ENCODE data around the gene ACOXL.
A peak's percentile ranks its signal among the peaks of the same experiment; 100 is the strongest.

The ACOXL gene

DNA sequence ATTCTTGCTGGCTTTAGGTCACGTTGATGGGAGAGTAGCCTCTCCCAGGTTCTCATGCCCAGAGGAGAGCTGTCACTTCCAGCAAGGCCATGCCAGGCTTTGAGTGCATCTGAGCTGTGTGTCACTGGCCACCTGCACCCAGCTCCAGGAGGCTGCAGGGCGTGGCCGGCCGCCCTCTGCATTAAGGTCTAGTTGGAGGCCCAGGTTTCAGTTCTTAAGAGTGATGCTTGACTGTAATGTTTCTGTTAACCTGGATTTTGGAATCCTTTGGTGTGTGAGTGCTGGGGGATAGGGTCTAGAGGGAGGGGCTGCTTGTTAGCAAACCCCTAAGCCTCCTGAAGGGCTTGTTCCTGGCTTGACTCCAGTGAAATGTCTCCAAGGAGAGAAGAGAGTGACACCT, 140.1 kb downstream of the ACOXL start:
- TF ChIP-seq CTCF (IDR thresholded peaks at IDR 0.05; ENCODE audit: borderline replicate concordance, control extremely low read depth, extremely low read depth, insufficient read depth, missing control alignments): no peak
- in situ Hi-C loops (cut with MboI; ENCODE audit: low sequenced_read_pairs, unreplicated experiment): loop anchor here (25.0 kb wide), 1 partner anchor 165 kb away; no protein-coding TSS in a partner anchor
- DNase-seq (ENCODE audit: low spot score): no peak

GRCh38 chr2:110873056-110873502, 140.7 kb downstream of the ACOXL start:
- in situ Hi-C loops (cut with MboI; ENCODE audit: low sequenced_read_pairs, unreplicated experiment): loop anchor here (25.0 kb wide), 1 partner anchor 164 kb away; no protein-coding TSS in a partner anchor
- DNase-seq (ENCODE audit: low spot score): no peak
- TF ChIP-seq CTCF (IDR thresholded peaks at IDR 0.05; ENCODE audit: borderline replicate concordance, control extremely low read depth, extremely low read depth, insufficient read depth, missing control alignments): no peak

DNA sequence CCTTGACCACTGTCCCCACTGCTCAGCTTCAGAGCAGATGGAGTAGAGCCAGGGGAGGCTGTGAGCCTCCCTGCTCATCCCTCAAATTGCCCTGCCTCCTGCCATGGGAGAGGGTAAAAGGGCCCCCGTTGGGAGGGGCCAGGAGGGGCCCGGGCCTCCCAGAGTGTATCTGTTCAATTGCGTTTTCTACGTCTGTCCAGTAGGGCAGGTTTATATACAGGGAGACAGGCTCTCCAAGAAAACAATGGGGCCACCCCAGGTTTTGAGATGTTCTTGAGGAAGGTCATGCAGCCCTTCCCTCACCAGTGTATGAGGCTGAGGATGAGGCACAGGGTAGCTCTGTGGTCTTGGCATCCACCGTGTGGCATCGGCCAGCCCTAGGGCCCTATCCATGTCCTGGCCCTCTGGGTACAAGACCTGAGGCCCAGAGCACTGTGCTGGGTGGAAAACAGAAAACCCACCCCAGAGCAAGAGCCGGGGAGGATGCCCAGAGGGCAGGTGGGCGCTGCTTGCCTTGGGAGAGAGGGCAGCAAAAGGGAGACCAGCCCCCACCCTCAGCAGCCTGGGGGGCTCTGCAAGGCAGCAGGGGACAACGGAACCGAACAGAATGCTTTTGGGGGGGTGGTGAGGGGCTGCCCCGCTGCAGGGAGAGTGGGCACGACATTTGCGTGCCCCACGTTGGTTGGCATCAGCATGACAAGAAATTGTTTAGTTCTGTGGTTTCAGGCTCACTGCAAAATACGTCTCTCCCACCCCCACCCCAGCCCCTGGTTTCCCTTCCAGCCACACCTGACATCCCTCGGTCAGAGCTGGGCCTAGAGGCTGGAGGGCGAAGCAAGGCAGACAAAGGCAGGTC, 141.5 kb downstream of the ACOXL start:
- TF ChIP-seq CTCF (IDR thresholded peaks at IDR 0.05; ENCODE audit: borderline replicate concordance, control extremely low read depth, extremely low read depth, insufficient read depth, missing control alignments): no peak
- DNase-seq (ENCODE audit: low spot score): no peak
- in situ Hi-C loops (cut with MboI; ENCODE audit: low sequenced_read_pairs, unreplicated experiment): loop anchor here (25.0 kb wide), 1 partner anchor 163 kb away; no protein-coding TSS in a partner anchor

GRCh38 chr2:110874453-110875383, 142.3 kb downstream of the ACOXL start:
- in situ Hi-C loops (cut with MboI; ENCODE audit: low sequenced_read_pairs, unreplicated experiment): loop anchor here (25.0 kb wide), 1 partner anchor 163 kb away; no protein-coding TSS in a partner anchor
- TF ChIP-seq CTCF (IDR thresholded peaks at IDR 0.05; ENCODE audit: borderline replicate concordance, control extremely low read depth, extremely low read depth, insufficient read depth, missing control alignments): peak; percentile 19

DNA sequence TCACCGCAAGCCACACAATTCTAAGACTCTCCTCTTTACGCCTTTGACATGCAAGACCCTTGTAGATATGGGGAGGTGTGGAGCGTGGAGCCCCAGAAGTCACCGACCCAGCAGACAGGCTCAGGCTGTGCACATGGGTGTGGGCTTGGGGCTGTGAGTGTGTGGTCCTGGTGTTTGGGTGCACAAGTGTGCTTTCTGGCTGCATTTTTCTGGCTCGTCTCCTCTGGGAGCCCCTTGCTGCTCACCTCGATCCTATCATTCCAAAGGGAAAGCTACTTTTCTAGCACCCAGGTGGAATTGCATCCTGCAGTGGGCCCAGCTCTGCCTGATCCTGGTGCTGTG, 143.0 kb downstream of the ACOXL start:
- DNase-seq (ENCODE audit: low spot score): no peak
- in situ Hi-C loops (cut with MboI; ENCODE audit: low sequenced_read_pairs, unreplicated experiment): no loop called here
- no peak for TF ChIP-seq CTCF (IDR thresholded peaks at IDR 0.05; ENCODE audit: borderline replicate concordance, control extremely low read depth, extremely low read depth, insufficient read depth, missing control alignments)

More at GRCh38 chr2:110874453-110875383, 142.3 kb downstream of the ACOXL start:
- DNase-seq (ENCODE audit: low spot score): peak; percentile 68

Measured in GM13976 (cell line).